Lower lobe of right lung (tissue), 2 donors: ENCODE data around the gene MBNL2. TPM values are rescaled to one million over a fixed set of nuclear protein-coding genes. Genes with fewer than 3 reads are reported as not detected.
A peak's percentile ranks its signal among the peaks of the same experiment; 100 is the strongest.

ENCODE experiments used
- ATAC-seq, 2 donors: fragments of 200-7000 bp; cut with Tn5 transposase; one replicate each; pipeline ENCODE4 v1.9.1; 2020 to 2022; ENCODE audit warnings: mild to moderate bottlenecking in 2 of 2, moderate library complexity in 2 of 2
- DNase-seq: peaks from one replicate; pipeline ENCODE4 v3.0.0-alpha.2; 2020
- H3K27ac ChIP-seq: fragments of 200-600 bp; one replicate; pipeline ENCODE4 v1.8.0; 2022
- H3K27me3 ChIP-seq: fragments of 200-600 bp; one replicate; pipeline ENCODE4 v1.8.0; 2022; ENCODE audit warnings: low read depth
- H3K36me3 ChIP-seq: fragments of 200-600 bp; one replicate; pipeline ENCODE4 v1.8.0; 2022; ENCODE audit warnings: mild to moderate bottlenecking
- H3K4me1 ChIP-seq: fragments of 200-600 bp; one replicate; pipeline ENCODE4 v1.8.0; 2022
- H3K4me3 ChIP-seq: fragments of 200-600 bp; one replicate; pipeline ENCODE4 v1.8.0; 2022; ENCODE audit warnings: mild to moderate bottlenecking
- H3K9me3 ChIP-seq: fragments of 200-600 bp; one replicate; pipeline ENCODE4 v1.8.0; 2022
- intact Hi-C: fragments of 100-400 bp; cut with DNase I; formaldehyde crosslinking; loops from one replicate; pipeline ENCODE4 v1.11.0; 2022
- total RNA-seq: library from RNA; stranded (reverse); fragmentation: NEBNext Ultra II Directional; extraction: Animal tissue kit (Norgen Biotek cat#: 25700); gene quantifications from one replicate; pipeline ENCODE4 v1.2.1, GENCODE V29; 2021
- TF ChIP-seq, protein P1 (sequence below): fragments of 200-600 bp; IDR thresholded peaks from one replicate; pipeline ENCODE4 v1.8.0; 2022; ENCODE audit warnings: antibody characterized with exemption, mild to moderate bottlenecking
- donor health status: DM: no; HTN: yes; CAD: no; lungs with severe emphysema.

MBNL2 gene
- total RNA-seq, 1 donor from 2014 or later, result 58.2 TPM

- TF ChIP-seq, protein P1, sequence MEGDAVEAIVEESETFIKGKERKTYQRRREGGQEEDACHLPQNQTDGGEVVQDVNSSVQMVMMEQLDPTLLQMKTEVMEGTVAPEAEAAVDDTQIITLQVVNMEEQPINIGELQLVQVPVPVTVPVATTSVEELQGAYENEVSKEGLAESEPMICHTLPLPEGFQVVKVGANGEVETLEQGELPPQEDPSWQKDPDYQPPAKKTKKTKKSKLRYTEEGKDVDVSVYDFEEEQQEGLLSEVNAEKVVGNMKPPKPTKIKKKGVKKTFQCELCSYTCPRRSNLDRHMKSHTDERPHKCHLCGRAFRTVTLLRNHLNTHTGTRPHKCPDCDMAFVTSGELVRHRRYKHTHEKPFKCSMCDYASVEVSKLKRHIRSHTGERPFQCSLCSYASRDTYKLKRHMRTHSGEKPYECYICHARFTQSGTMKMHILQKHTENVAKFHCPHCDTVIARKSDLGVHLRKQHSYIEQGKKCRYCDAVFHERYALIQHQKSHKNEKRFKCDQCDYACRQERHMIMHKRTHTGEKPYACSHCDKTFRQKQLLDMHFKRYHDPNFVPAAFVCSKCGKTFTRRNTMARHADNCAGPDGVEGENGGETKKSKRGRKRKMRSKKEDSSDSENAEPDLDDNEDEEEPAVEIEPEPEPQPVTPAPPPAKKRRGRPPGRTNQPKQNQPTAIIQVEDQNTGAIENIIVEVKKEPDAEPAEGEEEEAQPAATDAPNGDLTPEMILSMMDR, result no peak
- H3K4me3 ChIP-seq, result no peak overlapping the region
- H3K36me3 ChIP-seq, result no peaks in the 10 kb centered on the region
- DNase-seq (no peak), ATAC-seq (no peak)
- peaks cover 52% of the 10 kb centered on the region for H3K4me1 ChIP-seq
- no peaks in the 10 kb centered on the region for H3K27me3 ChIP-seq
- intact Hi-C loops, result no loop called here
- H3K27ac ChIP-seq, result no peak overlapping the region
- H3K9me3 ChIP-seq, result no peaks in the 10 kb centered on the region
Observed at GRCh38 chr13:97296740-97297139, 74.6 kb downstream of the MBNL2 start.

DNA sequence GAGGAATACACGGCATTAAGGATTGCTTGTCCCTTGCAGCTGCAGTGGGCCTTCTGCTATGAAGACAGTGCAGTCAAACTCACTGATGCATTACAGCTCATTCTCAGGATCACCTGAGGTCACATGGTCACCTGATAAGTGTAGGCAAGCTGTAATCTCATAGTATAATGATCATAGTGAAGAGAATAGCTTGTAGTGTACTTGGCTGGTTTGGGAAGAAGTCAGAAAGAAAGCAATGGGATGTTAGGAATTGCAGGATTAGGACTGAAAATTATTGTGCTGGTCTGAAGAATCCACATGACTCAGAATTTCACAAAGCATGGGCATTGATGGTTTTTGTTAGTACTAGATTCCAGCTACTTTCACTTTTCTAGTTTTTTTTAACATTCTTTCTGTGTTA lies 76.7 kb downstream of the MBNL2 start:
- no peak overlapping the region for H3K4me3 ChIP-seq
- H3K4me1 ChIP-seq, result peaks cover 72% of the 10 kb centered on the region
- no peaks in the 10 kb centered on the region for H3K36me3 ChIP-seq
- DNase-seq (no peak), ATAC-seq (no peak)
- H3K27ac ChIP-seq, result no peak overlapping the region
- intact Hi-C loops, result no loop called here
- no peaks in the 10 kb centered on the region for H3K27me3 ChIP-seq
- H3K9me3 ChIP-seq, result no peaks in the 10 kb centered on the region
- TF ChIP-seq, protein P1, result no peak

- H3K27me3 ChIP-seq, result no peaks in the 10 kb centered on the region
- intact Hi-C loops, result no loop called here
- H3K9me3 ChIP-seq, result no peaks in the 10 kb centered on the region
- ATAC-seq (no peak), DNase-seq (no peak)
- H3K4me3 ChIP-seq, result no peak overlapping the region
- peaks cover 57% of the 10 kb centered on the region for H3K4me1 ChIP-seq
- H3K27ac ChIP-seq, result no peak overlapping the region
- TF ChIP-seq, protein P1, result no peak
- no peaks in the 10 kb centered on the region for H3K36me3 ChIP-seq
Observed at GRCh38 chr13:97300871-97301270, 78.7 kb downstream of the MBNL2 start.

DNA sequence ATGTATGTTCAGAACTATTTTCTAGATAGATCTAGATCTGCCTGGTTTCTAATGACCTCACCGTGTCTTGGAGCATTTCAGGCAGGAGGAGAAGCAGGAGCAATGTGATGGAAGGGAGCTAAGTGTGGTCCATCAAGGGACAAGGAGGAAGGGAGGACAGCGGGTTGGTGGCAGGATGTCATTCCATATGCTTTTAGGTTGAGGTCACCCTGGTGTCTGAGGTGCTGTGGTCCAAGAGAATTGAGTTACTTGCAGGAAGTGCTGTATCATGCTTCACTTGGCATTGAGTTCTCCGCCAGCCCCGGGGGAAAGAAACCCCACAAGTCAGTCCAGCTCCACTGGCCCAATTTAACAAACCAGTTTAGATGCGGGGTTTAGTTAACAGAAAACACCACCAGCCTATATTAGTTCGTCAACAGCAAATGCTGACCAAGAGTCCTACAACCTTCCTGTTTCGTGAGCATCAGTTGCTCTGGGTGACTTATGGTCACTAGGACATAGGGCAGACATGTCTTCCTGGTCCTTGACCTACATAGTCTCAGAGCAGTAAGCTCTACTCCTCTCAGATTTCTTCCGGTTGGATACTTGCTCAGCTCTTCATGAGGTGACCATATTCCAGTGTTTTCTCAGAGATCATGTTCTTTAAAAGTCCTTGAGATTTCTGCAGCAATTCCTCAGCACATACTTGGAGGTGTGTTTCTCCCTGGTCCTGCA lies 79.4 kb downstream of the MBNL2 start:
- Histone ChIP-seq H3K36me3 (no peaks in the 10 kb centered on the region), H3K27me3 (no peaks in the 10 kb centered on the region), H3K9me3 (no peaks in the 10 kb centered on the region), H3K4me3 (no peak overlapping the region), H3K4me1 (peaks cover 54% of the 10 kb centered on the region), H3K27ac (no peak overlapping the region)
- DNase-seq, result no peak
- TF ChIP-seq, protein P1, result no peak
- ATAC-seq, result peak; percentile 28 to 51
- intact Hi-C loops, result no loop called here

DNA sequence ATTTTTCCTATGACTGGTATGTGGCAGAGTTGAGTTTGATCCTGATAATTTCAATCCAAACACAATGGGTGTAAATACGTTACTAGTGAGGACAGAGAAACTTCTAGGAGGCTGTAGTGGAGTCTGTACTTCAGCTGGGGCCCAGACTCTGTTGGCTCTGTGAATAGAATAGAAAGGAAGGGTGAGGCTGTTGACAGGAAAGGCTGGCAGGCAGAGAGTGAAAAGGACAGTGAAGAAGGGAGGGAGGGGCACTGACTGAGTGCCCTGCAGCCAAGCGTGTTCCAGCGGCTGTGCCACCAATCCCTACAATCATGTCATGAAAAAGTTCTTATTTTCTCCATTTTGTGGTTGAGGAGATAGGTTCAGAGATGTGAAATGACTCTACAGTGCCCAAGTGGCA lies 80.5 kb downstream of the MBNL2 start:
- TF ChIP-seq, protein P1, result no peak
- Histone ChIP-seq H3K4me1 (peaks cover 54% of the 10 kb centered on the region), H3K36me3 (no peaks in the 10 kb centered on the region), H3K27ac (no peak overlapping the region), H3K9me3 (no peaks in the 10 kb centered on the region), H3K27me3 (no peaks in the 10 kb centered on the region), H3K4me3 (no peak overlapping the region)
- intact Hi-C loops, result no loop called here
- DNase-seq (no peak), ATAC-seq (no peak)
